H1 (cell line): ENCODE measurements around the gene CELF2. TPM values are rescaled to one million over a fixed set of nuclear protein-coding genes. Genes with fewer than 3 reads are reported as not detected.

Source experiments
- CTCF ChIA-PET: fragments of 300-600 bp; sonication (Branson Sonifier 250); formaldehyde crosslinking; loops from one replicate; lab custom pipeline; 2021; ENCODE audit not compliant: partially characterized antibody; lab: Charles Lee
- POLR2A ChIA-PET: fragments of 300-600 bp; sonication (Branson Sonifier 250); formaldehyde crosslinking; loops from one replicate; lab custom pipeline; 2021; ENCODE audit warnings: inconsistent platforms; ENCODE audit not compliant: partially characterized antibody; lab: Charles Lee
- DNase-seq, 2 experiments: peaks; one replicate each; pipeline versions ENCODE4 v3.0.0 to v3.0.0-alpha.2; 2010 to 2022; ENCODE audit warnings: low spot score in 2 of 2, low read depth in 1 of 2, mixed read lengths in 1 of 2
- FAIRE-seq: peaks from 2 replicates; lab custom pipeline; 2011; peaks lifted over from hg19 to GRCh38; lab: Jason Lieb, UNC
- H2AFZ ChIP-seq: 2 replicates; pipeline ENCODE4 v1.8.1; 2012; ENCODE audit warnings: low read length, inconsistent platforms
- H2AK5ac ChIP-seq: 2 replicates; pipeline ENCODE4 v1.6.1; 2013; ENCODE audit warnings: low read depth, low read length
- H2BK120ac ChIP-seq: replicated peaks from 2 replicates; pipeline ENCODE3; 2013; ENCODE audit warnings: low read depth, low read length, inconsistent platforms
- H2BK12ac ChIP-seq: 2 replicates; pipeline ENCODE4 v1.6.1; 2013; ENCODE audit warnings: low read depth, low read length
- H2BK15ac ChIP-seq: 2 replicates; pipeline ENCODE4 v1.6.1; 2013; ENCODE audit warnings: low read length
- H2BK20ac ChIP-seq: 2 replicates; pipeline ENCODE4 v1.6.1; 2013; ENCODE audit warnings: low read length
- H2BK5ac ChIP-seq: 2 replicates; pipeline ENCODE4 v1.6.1; 2013; ENCODE audit warnings: low read depth, low read length
- H3K14ac ChIP-seq: 2 replicates; pipeline ENCODE4 v1.6.1; 2013; ENCODE audit warnings: inconsistent platforms; ENCODE audit not compliant: insufficient read length
- H3K18ac ChIP-seq: 2 replicates; pipeline ENCODE4 v1.6.1; 2013; ENCODE audit warnings: low read length; ENCODE audit errors: extremely low read depth
- H3K23ac ChIP-seq: 2 replicates; pipeline ENCODE4 v1.6.1; 2013; ENCODE audit warnings: inconsistent platforms; ENCODE audit not compliant: insufficient read length
- H3K23me2 ChIP-seq: 2 replicates; pipeline ENCODE4 v1.6.1; 2013; ENCODE audit warnings: low read depth, low read length
- H3K27ac ChIP-seq: 2 replicates; pipeline ENCODE4 v1.6.1; 2011; ENCODE audit warnings: low read depth, low read length, inconsistent platforms
- H3K27me3 ChIP-seq, 4 experiments: replicated peaks in 1 of 4; 1 replicate in 1 of 4; 2 replicates in 3 of 4; pipeline versions ENCODE4 v1.6.1 to v1.8.1; 2011 to 2013; ENCODE audit warnings: low read length in 3 of 4, mild to moderate bottlenecking in 3 of 4, inconsistent platforms in 2 of 4, mixed read lengths in 2 of 4, moderate library complexity in 1 of 4; ENCODE audit not compliant: control insufficient read depth in 3 of 4, insufficient read depth in 3 of 4; ENCODE audit errors: extremely low read depth in 1 of 4
- H3K36me3 ChIP-seq, 4 experiments: 2 replicates each; pipeline versions ENCODE4 v1.6.1 to v1.8.1; 2011 to 2013; ENCODE audit warnings: mild to moderate bottlenecking in 4 of 4, low read length in 3 of 4, moderate library complexity in 2 of 4, control low read depth in 1 of 4, inconsistent platforms in 1 of 4; ENCODE audit not compliant: insufficient read depth in 4 of 4, control insufficient read depth in 2 of 4
- H3K4ac ChIP-seq: replicated peaks from 2 replicates; pipeline ENCODE3; 2013; ENCODE audit warnings: low read length, low read depth, mixed read lengths, inconsistent platforms; ENCODE audit not compliant: insufficient read length
- H3K4me1 ChIP-seq, 4 experiments: replicated peaks in 1 of 4; 1 replicate in 1 of 4; 2 replicates in 3 of 4; pipeline versions ENCODE4 v1.6.1 to v1.8.1; 2011 to 2013; ENCODE audit warnings: low read length in 3 of 4, inconsistent platforms in 2 of 4, mixed read lengths in 1 of 4; ENCODE audit not compliant: insufficient read depth in 4 of 4, control insufficient read depth in 3 of 4
- H3K4me2 ChIP-seq, 2 experiments: 2 replicates each; pipeline versions ENCODE4 v1.6.1 to v1.8.1; 2011 to 2013; ENCODE audit warnings: low read depth in 2 of 2, low read length in 2 of 2, control low read depth in 1 of 2, inconsistent platforms in 1 of 2, mild to moderate bottlenecking in 1 of 2; ENCODE audit not compliant: insufficient read depth in 1 of 2
- H3K4me3 ChIP-seq, 4 experiments: fragments of 200-600, 300-600 bp in 1 of 4; sonication (generic), shearing (Covaris generic), sonication (Bioruptor Twin) in 1 of 4; 2 replicates each; pipeline versions ENCODE4 v1.5.1 to v1.8.1; 2011 to 2016; ENCODE audit warnings: low read length in 4 of 4, low read depth in 3 of 4, control low read depth in 2 of 4, inconsistent platforms in 2 of 4, mild to moderate bottlenecking in 2 of 4, mixed read lengths in 1 of 4, moderate library complexity in 1 of 4; ENCODE audit not compliant: insufficient read depth in 2 of 4; ENCODE audit errors: extremely low read depth in 1 of 4
- H3K56ac ChIP-seq: replicated peaks from 2 replicates; pipeline ENCODE3; 2013; ENCODE audit warnings: low read depth, mild to moderate bottlenecking, mixed read lengths, low read length, inconsistent platforms; ENCODE audit not compliant: insufficient read length
- H3K79me1 ChIP-seq: 2 replicates; pipeline ENCODE4 v1.6.1; 2013; ENCODE audit warnings: low read depth, low read length, control low read depth
- H3K79me2 ChIP-seq, 2 experiments: 2 replicates each; pipeline versions ENCODE4 v1.6.1 to v1.8.1; 2012 to 2013; ENCODE audit warnings: low read length in 2 of 2, mild to moderate bottlenecking in 2 of 2, inconsistent platforms in 1 of 2; ENCODE audit not compliant: insufficient read depth in 2 of 2, control insufficient read depth in 1 of 2
- H3K9ac ChIP-seq, 4 experiments: replicated peaks in 1 of 4; 1 replicate in 1 of 4; 2 replicates in 3 of 4; pipeline versions ENCODE4 v1.6.1 to v1.8.1; 2011 to 2013; ENCODE audit warnings: low read depth in 3 of 4, low read length in 3 of 4, control low read depth in 2 of 4, mild to moderate bottlenecking in 2 of 4, moderate library complexity in 2 of 4, inconsistent platforms in 1 of 4; ENCODE audit errors: extremely low read depth in 1 of 4
- H3K9me3 ChIP-seq, 2 experiments: 2 replicates each; pipeline versions ENCODE4 v1.6.1 to v1.8.1; 2012 to 2013; ENCODE audit warnings: mild to moderate bottlenecking in 2 of 2, moderate library complexity in 2 of 2, control low read depth in 1 of 2, inconsistent platforms in 1 of 2, low read depth in 1 of 2, low read length in 1 of 2, mixed read lengths in 1 of 2; ENCODE audit not compliant: insufficient read depth in 2 of 2
- H4K20me1 ChIP-seq, 2 experiments: replicated peaks in 1 of 2; 2 replicates each; pipeline versions ENCODE3 to v1.8.1; 2011 to 2013; ENCODE audit warnings: inconsistent platforms in 2 of 2, low read length in 2 of 2, mild to moderate bottlenecking in 1 of 2; ENCODE audit not compliant: insufficient read depth in 2 of 2, control insufficient read depth in 1 of 2
- H4K5ac ChIP-seq: 2 replicates; pipeline ENCODE4 v1.6.1; 2013; ENCODE audit warnings: low read length, low read depth, mixed read lengths, inconsistent platforms; ENCODE audit not compliant: insufficient read length
- H4K8ac ChIP-seq: 2 replicates; pipeline ENCODE4 v1.8.0; 2013; ENCODE audit warnings: mild to moderate bottlenecking, moderate library complexity, low read length, inconsistent platforms; ENCODE audit not compliant: insufficient read depth; ENCODE audit errors: extremely low read depth
- H4K91ac ChIP-seq: replicated peaks from 2 replicates; pipeline ENCODE3; 2013; ENCODE audit warnings: low read length, mixed read lengths, inconsistent platforms; ENCODE audit not compliant: insufficient read length
- RBBP5 ChIP-seq: IDR thresholded peaks from 2 replicates; pipeline ENCODE4 v1.7.1; 2012; ENCODE audit warnings: low read depth, mild to moderate bottlenecking, inconsistent platforms, low read length, moderate library complexity, borderline replicate concordance
- whole genome bisulfite sequencing, 2 experiments: shearing (Covaris generic) in 1 of 2; methylation state at CpG; one replicate each; pipeline versions ENCODE4 v1.1.6 to v1.1.7; 2013 to 2015; ENCODE audit warnings: low lambda C conversion rate in 2 of 2, mixed read lengths in 2 of 2, inconsistent platforms in 1 of 2, low coverage in 1 of 2, missing lambda C conversion rate in 1 of 2; ENCODE audit not compliant: insufficient replicate concordance in 2 of 2, insufficient coverage in 1 of 2, insufficient read length in 1 of 2; ENCODE audit errors: extremely low coverage in 1 of 2, missing lambda C conversion rate in 1 of 2; 5-methylcytosine and 5-hydroxymethylcytosine counted together
- polyA plus RNA-seq, 7 experiments: library from polyadenylated mRNA; depleted of rRNA in 3 of 7; stranded (reverse) in 5 of 7; unstranded in 2 of 7; fragments of >200 nt in 5 of 7; fragments of 200-250 nt in 2 of 7; gene quantifications; 1 replicate in 5 of 7; 2 replicates in 1 of 7; 4 replicates in 1 of 7; pipeline versions ENCODE4 v1.2.1 to v1.2.3, GENCODE V29; 2011 to 2013; ENCODE audit warnings: missing spikeins in 2 of 7, mixed read lengths in 2 of 7
- total RNA-seq: library from RNA; stranded (reverse); fragmentation: NEBNext Ultra II Directional; extraction: Animal tissue kit (Norgen Biotek cat#: 25700); gene quantifications from 2 replicates; pipeline ENCODE4 v1.2.1, GENCODE V29; 2021

Gene CELF2
- total and polyA plus RNA-seq, 2 of the 8 experiments (the other 6 are each of a cell fraction or from before 2014, with no cell fraction given) = 18.3 to 22.7 TPM

DNA sequence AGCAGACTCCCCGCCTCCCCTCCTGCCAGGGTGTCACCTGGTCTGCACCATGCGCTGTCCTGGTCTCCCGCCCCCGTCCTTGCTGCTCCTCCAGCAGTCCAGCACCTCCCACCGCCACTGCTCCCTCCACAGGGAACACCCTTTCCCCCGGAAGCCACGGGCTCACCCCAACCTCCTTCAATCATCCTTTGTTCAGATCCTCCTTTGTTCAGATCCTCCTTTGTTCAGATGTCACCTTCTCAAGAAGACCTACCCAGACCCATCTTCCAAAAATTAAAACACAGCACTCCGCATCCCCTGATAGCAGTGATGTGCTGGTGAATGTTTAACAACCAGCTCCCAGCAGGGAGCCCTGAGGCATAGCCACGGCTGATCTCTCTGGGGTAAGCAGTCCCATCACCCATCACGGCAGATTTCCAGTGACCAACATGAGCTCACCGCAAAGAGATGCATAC, 356.1 kb downstream of the CELF2 start:
- no peaks in the 10 kb centered on the region for H3K23me2 ChIP-seq
- no peak overlapping the region for H3K56ac ChIP-seq
- ChIA-PET POLR2A (no interaction called here), CTCF (interaction anchor here (0.9 to 1.9 kb wide), 2 partner anchors 33 to 50 kb away, joined by 3 to 5 read pairs; no protein-coding TSS in a partner anchor)
- 89% methylated on average over 11 of the region's 11 CpGs; no CpG with 5 or more reads in 1 of the 2 experiments for WGBS, 2 experiments
- no peaks in the 10 kb centered on the region for H3K79me1 ChIP-seq
- no peak overlapping the region; the same call in none of the 2 replicates for H2BK12ac ChIP-seq
- no peak overlapping the region for H3K4ac ChIP-seq
- H3K4me2 ChIP-seq = no peak overlapping the region
- H3K27me3 ChIP-seq = no peaks in the 10 kb centered on the region
- no peaks in the 10 kb centered on the region for H4K20me1 ChIP-seq
- FAIRE-seq (no peak), DNase-seq (no peak)
- no peaks in the 10 kb centered on the region for H3K79me2 ChIP-seq
- no peak overlapping the region for H4K91ac ChIP-seq
- H2AK5ac ChIP-seq = no peak overlapping the region
- H2BK20ac ChIP-seq = peak overlapping the region; percentile 34; the same call in 1 of the 2 replicates
- no peaks in the 10 kb centered on the region for H3K9me3 ChIP-seq
- H3K9ac ChIP-seq = peak overlapping the region in 1 of 4 experiments; percentile 10; a peak in 1 of 7 replicates
- no peak overlapping the region for H3K4me3 ChIP-seq
- H3K4me1 ChIP-seq = no peaks in the 10 kb centered on the region; a peak in 1 of 7 replicates
- H3K27ac ChIP-seq = no peak overlapping the region
- no peak for TF ChIP-seq RBBP5
- no peak overlapping the region for H3K14ac ChIP-seq
- 0 out of 2 replicates have a peak overlapping the region, but pooled peaks have one; percentile 48 for H3K18ac ChIP-seq
- no peak overlapping the region for H2BK5ac ChIP-seq
- peak overlapping the region; percentile 29 for H4K8ac ChIP-seq
- H2AFZ ChIP-seq = peak overlapping the region; percentile 58; the same call in 1 of the 2 replicates
- no peak overlapping the region for H3K23ac ChIP-seq
- no peak overlapping the region for H2BK15ac ChIP-seq
- H3K36me3 ChIP-seq = no peaks in the 10 kb centered on the region
- no peak overlapping the region for H2BK120ac ChIP-seq
- H4K5ac ChIP-seq = no peak overlapping the region
